GM12801 (cell line): Measurements from ENCODE around the gene SYPL1.

Source experiments
- CTCF ChIP-seq: IDR thresholded peaks from one replicate; pipeline ENCODE4 v1.5.1; 2011; ENCODE audit warnings: control low read depth; ENCODE audit not compliant: insufficient read length; ENCODE audit errors: extremely low read depth

SYPL1 gene

GRCh38 chr7:106085015-106085414, 27.1 kb downstream of the SYPL1 start:
- no peak for TF ChIP-seq CTCF

- TF ChIP-seq CTCF: no peak
Measured at GRCh38 chr7:106083717-106084116, 28.4 kb downstream of the SYPL1 start.

- TF ChIP-seq CTCF: no peak
Measured at GRCh38 chr7:106082087-106082854, 29.8 kb downstream of the SYPL1 start.

- no peak for TF ChIP-seq CTCF
Measured at GRCh38 chr7:106080300-106080987, 31.7 kb downstream of the SYPL1 start.

- no peak for TF ChIP-seq CTCF
Measured at GRCh38 chr7:106076537-106076936, 35.6 kb downstream of the SYPL1 start.

- TF ChIP-seq CTCF: no peak
Measured at GRCh38 chr7:106075937-106076336, 36.2 kb downstream of the SYPL1 start.

- no peak for TF ChIP-seq CTCF
Measured at GRCh38 chr7:106074257-106074656, 37.9 kb downstream of the SYPL1 start.
